ENCODE data around the gene NRCAM.

NRCAM gene

DNA sequence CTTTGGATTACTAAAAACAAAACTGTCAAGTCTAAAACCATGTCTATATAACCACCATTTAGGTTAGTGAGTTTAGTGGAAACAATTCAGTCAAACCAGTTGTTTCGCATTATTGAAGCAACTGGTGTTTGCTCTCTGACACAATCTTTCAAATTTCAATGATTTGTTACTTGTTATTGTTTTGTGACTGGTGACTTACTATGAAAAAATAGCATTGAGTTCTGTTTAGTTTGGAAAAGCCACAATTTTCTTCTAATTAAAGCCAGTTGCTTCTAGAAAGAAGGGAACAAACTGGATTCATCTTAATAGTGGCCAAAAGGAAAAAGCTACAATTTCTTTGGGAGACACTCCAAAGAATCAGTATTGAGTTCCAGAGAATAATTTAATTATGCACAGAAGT, 356.5 kb downstream of the NRCAM start:
- no peak overlapping the region for H4K8ac ChIP-seq (ENCODE audit: low read length)
- H3K9ac ChIP-seq (ENCODE audit: low read length): no peak overlapping the region
- no peak overlapping the region for H3K23ac ChIP-seq (ENCODE audit: low read length in 2 of 2)
- H2BK12ac ChIP-seq (ENCODE audit: low read length in 2 of 2): no peak overlapping the region
- no peak overlapping the region for H2BK5ac ChIP-seq (ENCODE audit: low read depth, low read length, poor library complexity, severe bottlenecking)
- H3K4me2 ChIP-seq (ENCODE audit: low read length, poor library complexity, severe bottlenecking): no peak overlapping the region
- H3K4me3 ChIP-seq (ENCODE audit: insufficient read depth in 1 of 2, low read depth in 1 of 2, low read length in 2 of 2): no peak overlapping the region
- no peak overlapping the region for H2AFZ ChIP-seq (ENCODE audit: low read depth, low read length)
- no peaks in the 10 kb centered on the region for H3K79me1 ChIP-seq (replicated peaks; ENCODE audit: low read length, poor library complexity, severe bottlenecking)
- H2AK5ac ChIP-seq (ENCODE audit: low read length, severe bottlenecking): no peak overlapping the region
- no peak overlapping the region for H4K91ac ChIP-seq (ENCODE audit: low read length)
- DNase-seq: peak; percentile 48
- H2BK15ac ChIP-seq (ENCODE audit: low read depth, poor library complexity, severe bottlenecking): no peak overlapping the region
- no peak overlapping the region for H3K14ac ChIP-seq (ENCODE audit: low read length in 2 of 2)
- H3K27me3 ChIP-seq (ENCODE audit: control insufficient read depth in 1 of 2, insufficient read depth in 1 of 2, low read length in 2 of 2): no peaks in the 10 kb centered on the region
- no peaks in the 10 kb centered on the region for H3K36me3 ChIP-seq (ENCODE audit: control insufficient read depth in 1 of 2, insufficient read depth in 2 of 2, low read depth in 1 of 2, low read length in 2 of 2)
- H3K27ac ChIP-seq (ENCODE audit: low read length, poor library complexity, severe bottlenecking): no peak overlapping the region
- H3K4me1 ChIP-seq (ENCODE audit: control insufficient read depth, insufficient read depth, low read depth, low read length): peaks cover 3% of the 10 kb centered on the region
- H3K4ac ChIP-seq (ENCODE audit: low read depth in 1 of 2, low read length in 2 of 2): no peak overlapping the region
- no peaks in the 10 kb centered on the region for H3K9me3 ChIP-seq (ENCODE audit: control insufficient read depth, low read length)
- no peak overlapping the region for H3K18ac ChIP-seq (ENCODE audit: low read depth in 1 of 2, low read length in 2 of 2)
- no CpG with 5 or more reads among the region's 1 CpG for WGBS
- H2BK120ac ChIP-seq (ENCODE audit: low read depth, low read length): no peak overlapping the region

DNA sequence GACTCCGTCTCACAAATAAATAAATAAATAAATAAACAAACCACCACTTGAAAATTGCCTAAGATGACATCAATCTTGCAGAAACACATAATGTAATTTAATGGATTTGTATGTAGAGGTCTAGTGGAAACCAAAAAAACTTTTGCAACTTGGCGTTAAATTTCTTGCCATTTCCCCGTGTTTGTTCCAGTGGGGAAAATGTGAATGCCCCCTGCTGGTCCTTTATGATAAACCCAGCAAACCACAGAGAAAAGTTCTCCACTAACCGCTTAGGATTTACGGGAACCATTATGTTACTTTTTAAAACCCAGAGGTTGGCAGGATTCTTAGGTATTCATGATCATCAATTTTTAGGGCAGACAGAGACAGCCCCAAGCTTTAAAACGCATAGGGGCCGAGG, 358.5 kb downstream of the NRCAM start:
- H3K4me1 ChIP-seq (ENCODE audit: control insufficient read depth, insufficient read depth, low read depth, low read length): peaks cover 8% of the 10 kb centered on the region
- no peaks in the 10 kb centered on the region for H3K79me1 ChIP-seq (replicated peaks; ENCODE audit: low read length, poor library complexity, severe bottlenecking)
- H3K27me3 ChIP-seq (ENCODE audit: control insufficient read depth in 1 of 2, insufficient read depth in 1 of 2, low read length in 2 of 2): no peaks in the 10 kb centered on the region
- H3K9me3 ChIP-seq (ENCODE audit: control insufficient read depth, low read length): no peaks in the 10 kb centered on the region
- H3K14ac ChIP-seq (ENCODE audit: low read length in 2 of 2): no peak overlapping the region
- no peak overlapping the region for H2BK5ac ChIP-seq (ENCODE audit: low read depth, low read length, poor library complexity, severe bottlenecking)
- no peak overlapping the region for H3K4ac ChIP-seq (ENCODE audit: low read depth in 1 of 2, low read length in 2 of 2)
- H3K4me3 ChIP-seq (ENCODE audit: insufficient read depth in 1 of 2, low read depth in 1 of 2, low read length in 2 of 2): no peak overlapping the region
- H3K23ac ChIP-seq (ENCODE audit: low read length in 2 of 2): no peak overlapping the region
- no peak overlapping the region for H3K4me2 ChIP-seq (ENCODE audit: low read length, poor library complexity, severe bottlenecking)
- H2BK15ac ChIP-seq (ENCODE audit: low read depth, poor library complexity, severe bottlenecking): no peak overlapping the region
- 93% methylated on average over 6 of the region's 7 CpGs for WGBS
- H3K27ac ChIP-seq (ENCODE audit: low read length, poor library complexity, severe bottlenecking): no peak overlapping the region
- H2BK12ac ChIP-seq (ENCODE audit: low read length in 2 of 2): no peak overlapping the region
- no peaks in the 10 kb centered on the region for H3K36me3 ChIP-seq (ENCODE audit: control insufficient read depth in 1 of 2, insufficient read depth in 2 of 2, low read depth in 1 of 2, low read length in 2 of 2)
- no peak overlapping the region for H2AFZ ChIP-seq (ENCODE audit: low read depth, low read length)
- H3K18ac ChIP-seq (ENCODE audit: low read depth in 1 of 2, low read length in 2 of 2): no peak overlapping the region
- no peak overlapping the region for H2BK120ac ChIP-seq (ENCODE audit: low read depth, low read length)
- no peak overlapping the region for H4K91ac ChIP-seq (ENCODE audit: low read length)
- H2AK5ac ChIP-seq (ENCODE audit: low read length, severe bottlenecking): peak overlapping the region; percentile 66
- no peak overlapping the region for H4K8ac ChIP-seq (ENCODE audit: low read length)
- no peak overlapping the region for H3K9ac ChIP-seq (ENCODE audit: low read length)
- DNase-seq: no peak
